Upper lobe of left lung (tissue), 4 donors: Measurements from ENCODE around the gene ABAT.

ENCODE experiments used
- POLR2A ChIP-seq, 4 donors: fragments of 450-650 bp; IDR thresholded peaks; one replicate each; pipeline ENCODE4 v1.5.1; 2016 to 2017; ENCODE audit warnings: antibody characterized with exemption in 4 of 4, mild to moderate bottlenecking in 2 of 4
- POLR2AphosphoS5 ChIP-seq, 2 donors: sonication (generic); formaldehyde crosslinking; IDR thresholded peaks; one replicate each; pipeline ENCODE4 v1.5.1; 2017; ENCODE audit warnings: antibody characterized with exemption in 2 of 2
- TF ChIP-seq, protein P1 (sequence below), 6 experiments: fragments of 450-650 bp in 4 of 6; fragments of 200-600 bp in 2 of 6; sonication (generic) in 2 of 6; IDR thresholded peaks; one replicate each; pipeline ENCODE4 v1.5.1; 2016 to 2019; ENCODE audit warnings: antibody characterized with exemption in 6 of 6

DNA sequence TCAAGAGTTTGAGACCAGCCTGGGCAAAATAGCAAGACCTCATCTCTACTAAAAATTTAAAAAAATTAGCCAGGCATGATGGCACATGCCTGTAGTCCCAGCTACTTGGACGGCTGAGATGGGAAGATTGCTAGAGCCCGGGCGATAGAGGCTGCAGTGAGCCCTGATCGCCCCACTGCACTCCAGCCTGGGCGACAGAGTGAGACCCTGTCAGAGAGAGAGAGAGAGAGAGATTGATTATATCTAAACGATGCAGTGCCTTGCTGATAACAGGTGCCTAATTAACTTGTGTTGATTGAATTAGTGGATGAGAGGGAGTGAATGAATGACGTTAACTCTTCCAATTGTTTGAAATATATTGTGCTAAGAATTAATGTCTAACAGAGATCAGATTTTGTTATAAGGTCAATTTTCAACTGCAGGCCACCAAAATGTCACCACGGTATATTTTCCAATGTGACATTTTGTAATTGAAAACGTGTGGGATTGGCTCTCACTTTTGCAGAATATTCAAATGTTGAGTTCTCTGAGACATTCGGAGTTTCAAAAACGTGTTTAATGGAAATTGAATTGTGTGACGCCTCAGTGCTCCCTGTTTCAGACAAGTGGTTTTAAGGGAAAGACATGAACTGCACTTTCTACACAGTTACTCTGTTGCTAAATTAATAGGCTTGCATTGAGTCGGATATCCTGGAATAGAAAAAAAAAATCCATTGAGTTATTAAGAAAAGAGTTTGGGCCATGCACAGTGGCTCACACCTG is 53.6 kb downstream of the ABAT start:
- TF ChIP-seq, protein P1, sequence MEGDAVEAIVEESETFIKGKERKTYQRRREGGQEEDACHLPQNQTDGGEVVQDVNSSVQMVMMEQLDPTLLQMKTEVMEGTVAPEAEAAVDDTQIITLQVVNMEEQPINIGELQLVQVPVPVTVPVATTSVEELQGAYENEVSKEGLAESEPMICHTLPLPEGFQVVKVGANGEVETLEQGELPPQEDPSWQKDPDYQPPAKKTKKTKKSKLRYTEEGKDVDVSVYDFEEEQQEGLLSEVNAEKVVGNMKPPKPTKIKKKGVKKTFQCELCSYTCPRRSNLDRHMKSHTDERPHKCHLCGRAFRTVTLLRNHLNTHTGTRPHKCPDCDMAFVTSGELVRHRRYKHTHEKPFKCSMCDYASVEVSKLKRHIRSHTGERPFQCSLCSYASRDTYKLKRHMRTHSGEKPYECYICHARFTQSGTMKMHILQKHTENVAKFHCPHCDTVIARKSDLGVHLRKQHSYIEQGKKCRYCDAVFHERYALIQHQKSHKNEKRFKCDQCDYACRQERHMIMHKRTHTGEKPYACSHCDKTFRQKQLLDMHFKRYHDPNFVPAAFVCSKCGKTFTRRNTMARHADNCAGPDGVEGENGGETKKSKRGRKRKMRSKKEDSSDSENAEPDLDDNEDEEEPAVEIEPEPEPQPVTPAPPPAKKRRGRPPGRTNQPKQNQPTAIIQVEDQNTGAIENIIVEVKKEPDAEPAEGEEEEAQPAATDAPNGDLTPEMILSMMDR (IDR thresholded peaks at IDR 0.05), result no peak
- TF ChIP-seq POLR2AphosphoS5 (IDR thresholded peaks at IDR 0.05) (no peak), POLR2A (IDR thresholded peaks at IDR 0.05) (no peak)
